HG03521 (cell line): ENCODE measurements around the gene WHRN.

Experiments used
- ATAC-seq: cut with Tn5 transposase; IDR thresholded peaks from one replicate; pipeline ENCODE4 v1.9.1; 2021; ENCODE audit warnings: mild to moderate bottlenecking, moderate library complexity; ENCODE audit not compliant: unreplicated experiment

Gene WHRN

GRCh38 chr9:114385397-114386181, 119.7 kb downstream of the WHRN start:
- peak; percentile 80 for ATAC-seq

DNA sequence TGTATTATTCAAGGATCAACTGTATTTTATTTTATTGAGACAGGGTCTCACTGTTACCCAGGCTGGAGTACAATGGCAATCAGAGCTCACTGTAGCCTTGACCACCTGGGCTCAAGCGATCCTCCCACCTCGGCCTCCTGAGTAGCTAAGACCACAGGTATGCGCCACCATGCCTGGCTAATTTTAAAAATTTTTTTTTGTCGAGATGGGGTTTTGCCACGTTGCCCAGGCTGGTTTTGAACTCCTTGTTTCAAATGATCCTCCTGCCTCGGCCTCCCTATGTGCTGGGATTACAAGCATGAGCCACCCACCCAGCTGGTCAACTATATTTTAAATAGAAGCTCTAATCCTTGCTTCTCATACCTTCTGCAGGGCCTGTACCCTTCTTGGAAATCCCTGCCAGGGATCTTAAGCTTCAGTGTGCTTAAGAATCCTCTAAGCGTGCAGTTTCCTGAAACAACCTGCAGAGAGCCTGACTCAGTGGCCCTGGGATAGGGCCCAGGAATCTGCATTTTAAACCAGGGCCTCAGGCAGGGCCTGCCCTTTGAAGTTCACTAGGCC, 120.4 kb downstream of the WHRN start:
- no peak for ATAC-seq

- no peak for ATAC-seq
These were observed 120.9 kb downstream of the WHRN start for GRCh38 chr9:114384341-114384740.

DNA sequence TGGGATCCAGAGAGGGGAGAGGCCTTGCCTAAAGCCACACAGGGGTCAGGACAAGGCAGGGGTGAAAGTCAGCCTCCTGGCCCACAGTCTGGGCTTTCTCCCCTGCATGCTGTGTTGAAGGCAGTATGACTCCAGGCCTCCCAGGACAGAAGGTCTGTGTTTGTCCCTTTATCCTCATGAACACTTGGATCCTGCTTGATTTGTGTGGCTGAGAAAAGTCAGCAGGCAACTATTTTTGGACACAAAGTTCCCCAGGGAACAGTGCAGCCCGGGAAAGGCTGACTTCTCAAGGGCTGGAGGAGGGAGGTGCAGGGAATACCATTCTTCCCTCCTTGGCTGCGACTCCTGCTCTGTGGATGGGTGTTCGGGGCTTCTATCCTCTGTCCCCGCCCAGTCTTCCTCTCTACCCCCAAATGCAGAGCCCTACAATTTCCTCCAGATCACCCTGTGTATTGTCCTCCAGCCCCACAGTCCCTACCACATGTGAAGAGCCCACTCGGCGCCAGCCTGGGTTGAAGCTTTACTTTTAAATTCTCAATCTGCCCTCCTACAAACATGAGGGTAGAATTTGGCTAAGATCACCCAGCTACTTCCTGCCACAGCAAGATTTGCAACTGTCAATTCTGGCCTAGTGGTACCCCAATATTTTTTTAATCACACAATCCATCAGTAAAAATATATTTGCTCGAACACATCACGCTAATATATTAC, 121.6 kb downstream of the WHRN start:
- ATAC-seq: no peak

GRCh38 chr9:114382699-114383520, 122.4 kb downstream of the WHRN start:
- ATAC-seq: no peak

DNA sequence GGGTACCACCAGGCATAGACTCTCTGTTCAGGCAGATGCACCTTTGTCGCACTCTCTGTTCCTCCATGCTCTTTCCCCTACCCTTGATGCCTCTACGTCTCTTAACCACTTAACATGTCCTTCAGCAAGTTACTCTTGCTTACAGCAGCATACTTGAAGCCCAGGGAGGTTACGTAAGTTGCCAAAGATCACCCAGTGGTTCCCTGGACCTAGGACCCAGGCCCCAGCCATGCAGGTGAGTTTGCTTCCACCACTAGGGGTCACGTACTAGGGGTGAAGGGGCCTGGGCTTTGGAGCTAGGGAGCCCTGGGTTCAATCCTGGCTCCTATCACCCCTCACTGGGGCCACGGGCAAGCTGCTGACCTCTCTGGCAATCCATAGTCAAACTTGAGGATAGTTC, 126.4 kb downstream of the WHRN start:
- no peak for ATAC-seq

DNA sequence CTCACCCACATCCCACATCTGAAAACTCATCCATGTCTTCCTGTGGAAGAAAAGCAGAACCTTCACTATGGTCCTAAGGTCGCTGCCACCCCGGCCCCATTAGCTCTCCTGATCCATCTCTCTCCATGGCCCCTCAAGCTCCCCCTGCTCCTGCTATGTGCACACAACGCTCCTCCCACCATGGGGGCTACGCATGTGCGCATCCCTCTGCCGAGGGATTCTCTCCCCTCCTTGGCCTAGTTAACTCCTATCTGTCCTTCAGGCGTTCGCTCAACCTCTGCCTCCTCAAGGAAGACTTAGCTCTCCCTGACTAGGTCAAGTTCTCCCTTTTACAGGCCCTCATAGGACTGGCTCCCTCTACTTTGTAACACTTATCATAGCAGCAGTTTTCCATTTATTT, 127.3 kb downstream of the WHRN start:
- ATAC-seq: no peak

DNA sequence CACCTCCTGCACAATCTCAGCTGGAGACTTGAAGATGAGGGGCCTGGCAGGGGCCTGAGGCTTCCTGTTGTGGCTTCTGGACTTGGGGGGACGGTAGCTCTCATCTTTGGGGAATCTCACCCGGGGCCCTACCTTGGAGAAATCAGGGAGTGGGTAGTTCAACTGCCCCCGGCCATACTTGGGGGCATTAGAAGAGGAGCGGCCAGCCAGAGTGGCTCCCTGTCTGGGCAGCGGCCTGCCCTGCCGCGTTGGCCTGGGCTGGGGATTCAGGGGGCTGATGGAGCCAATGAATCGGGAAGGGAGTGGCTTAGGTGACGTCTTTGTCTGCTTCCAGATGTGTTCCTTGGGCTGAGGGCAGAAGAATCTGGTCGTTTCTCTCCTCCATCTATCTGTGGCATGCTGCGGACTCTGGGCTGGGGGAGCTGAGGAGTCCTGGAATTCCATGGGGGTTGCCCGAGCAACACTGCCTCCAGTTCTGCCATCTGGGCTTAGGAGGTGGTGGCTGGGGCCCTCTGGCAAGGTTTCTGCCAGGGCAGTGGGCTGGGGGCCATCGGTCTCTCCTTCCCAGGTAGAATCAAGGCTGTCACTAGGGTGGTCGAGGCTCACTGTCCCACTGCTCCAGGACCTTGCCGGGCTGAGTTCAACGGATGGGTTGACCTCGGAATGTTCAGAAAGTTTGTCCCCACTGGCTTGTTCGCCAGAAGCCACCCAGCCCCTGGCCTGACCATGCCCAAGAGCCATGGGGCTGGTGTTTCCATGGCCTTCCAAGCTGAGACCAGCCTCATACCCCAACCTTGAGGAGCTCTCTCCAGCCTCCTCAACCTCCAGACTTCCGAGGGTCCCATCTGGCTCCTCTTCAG, 128.5 kb downstream of the WHRN start:
- no peak for ATAC-seq

- no peak for ATAC-seq
These were observed 129.7 kb downstream of the WHRN start for GRCh38 chr9:114375386-114376175.

GRCh38 chr9:114374936-114375335, 130.3 kb downstream of the WHRN start:
- no peak for ATAC-seq

GRCh38 chr9:114373960-114374730, 131.1 kb downstream of the WHRN start:
- ATAC-seq: no peak

GRCh38 chr9:114372921-114373448, 132.3 kb downstream of the WHRN start:
- ATAC-seq: peak; percentile 87

DNA sequence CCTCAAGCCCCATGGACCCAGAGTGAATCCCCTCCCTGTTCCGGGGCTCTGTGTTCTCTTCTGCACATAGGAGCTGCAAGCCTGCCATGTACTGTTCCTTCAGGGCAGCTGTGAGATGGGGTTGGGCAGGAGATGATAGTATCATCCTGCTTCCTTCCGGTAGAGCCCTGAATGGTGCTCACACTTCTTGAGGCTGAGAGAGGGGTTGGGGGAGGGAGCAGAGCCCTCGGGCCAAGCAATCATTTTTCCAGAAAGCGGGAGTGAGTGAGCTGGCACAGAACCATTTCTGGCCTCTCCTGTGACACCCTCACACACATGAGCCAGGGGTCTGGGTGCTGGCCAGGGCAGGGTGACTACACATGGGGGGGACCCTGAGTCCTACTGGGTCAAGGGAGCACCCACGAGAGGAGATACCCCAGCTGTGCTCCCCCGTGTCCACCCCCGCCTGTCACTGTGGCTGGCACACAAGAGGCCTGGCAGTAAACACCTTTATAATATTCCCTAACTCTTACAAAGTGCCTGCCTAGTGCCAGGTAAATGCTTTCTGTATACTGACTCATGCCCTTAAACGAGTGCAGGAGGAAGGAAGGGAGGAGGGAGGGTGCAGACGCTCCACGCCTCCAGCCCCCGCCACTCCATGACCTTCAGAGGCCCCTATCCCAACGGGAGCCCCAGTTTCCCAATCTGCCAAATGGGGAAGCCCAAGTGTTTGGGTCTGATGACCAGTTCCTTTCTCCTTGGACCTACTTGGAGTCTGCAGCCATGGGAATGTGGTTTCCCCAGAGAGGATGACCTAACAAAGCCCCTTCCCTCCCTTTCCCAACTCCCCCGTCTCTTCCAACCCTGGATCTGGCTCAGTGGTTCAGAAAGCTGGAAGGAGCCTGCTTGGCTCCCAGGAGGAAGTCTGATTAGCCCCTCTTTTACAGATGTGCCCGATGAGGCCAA, 133.0 kb downstream of the WHRN start:
- no peak for ATAC-seq

- no peak for ATAC-seq
These were observed 133.8 kb downstream of the WHRN start for GRCh38 chr9:114371343-114371944.

DNA sequence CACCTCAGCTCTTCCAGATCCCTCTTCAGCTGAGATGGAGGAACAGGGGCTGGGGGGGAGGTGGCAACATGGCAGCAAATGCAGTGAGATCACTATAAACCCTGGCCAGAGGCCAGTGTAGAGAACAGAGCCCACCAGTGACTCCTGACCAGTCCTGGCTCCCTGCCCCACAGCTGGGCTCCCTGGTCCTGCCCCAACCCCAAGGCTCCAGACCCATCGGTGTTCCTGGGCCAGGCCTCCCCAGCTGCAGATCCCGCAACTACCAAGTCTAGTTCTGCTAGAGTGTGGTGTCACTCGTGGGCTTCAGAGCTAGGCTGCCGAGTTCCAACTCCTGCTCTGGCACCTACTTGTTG, 134.3 kb downstream of the WHRN start:
- ATAC-seq: no peak

DNA sequence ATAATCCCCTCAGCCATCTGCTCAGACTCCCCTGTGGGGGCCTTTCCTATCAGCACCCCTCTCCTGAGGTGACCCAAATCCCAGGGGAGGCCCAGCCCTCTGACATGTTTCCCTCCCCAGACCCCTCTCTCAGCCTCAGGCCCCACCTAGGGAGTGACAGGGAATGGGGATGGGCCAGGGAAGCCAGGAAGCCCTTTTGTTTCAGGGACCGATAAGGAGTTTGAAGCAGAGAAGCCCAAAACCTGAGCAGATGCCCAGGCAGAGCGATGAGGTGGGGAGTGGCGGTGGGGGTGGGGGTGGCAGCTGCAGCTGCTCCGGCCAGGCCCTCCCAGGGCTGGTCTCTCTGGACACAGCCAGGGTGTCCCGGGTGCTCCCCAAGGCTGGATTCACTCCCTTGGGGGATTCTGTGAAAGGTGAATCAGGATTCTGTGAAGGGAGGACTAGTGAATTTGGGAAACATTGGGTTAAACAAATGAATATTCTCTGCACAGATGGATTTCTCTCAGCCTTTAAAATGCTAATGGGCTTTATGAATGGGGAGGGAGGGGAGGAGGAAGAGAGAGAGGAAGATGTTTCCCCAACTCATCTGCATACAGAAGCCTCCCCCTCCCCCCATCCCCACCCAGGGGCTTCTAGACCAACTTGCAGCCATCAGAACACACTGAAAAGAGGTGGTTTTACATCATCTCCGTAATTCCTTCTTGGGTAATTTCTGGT, 134.9 kb downstream of the WHRN start:
- no peak for ATAC-seq
